ENCODE data around the gene JMJD6. TPM values are rescaled to one million over a fixed set of nuclear protein-coding genes. Genes with fewer than 3 reads are reported as not detected.

The JMJD6 gene
- total and polyA plus RNA-seq, 9 of the 15 experiments (the other 6 are each of a cell fraction or from before 2014, with no cell fraction given): 2.5 to 52.3 (median 36.3) TPM

GRCh38 chr17:76709077-76709950 lies 17.1 kb downstream of the JMJD6 start (continued):
- TF ChIP-seq ZNF639 (CRISPR knock-in tag; conservative IDR thresholded peaks at IDR 0.05 in 1 of 2, IDR thresholded peaks at IDR 0.05 in 1 of 2) (no peak), PTTG1 (tag; IDR thresholded peaks at IDR 0.05; ENCODE audit: low read depth) (no peak), PTRF (tag; IDR thresholded peaks at IDR 0.05) (no peak), IFI16 (CRISPR knock-in tag; IDR thresholded peaks at IDR 0.05) (no peak), ATF3 (IDR thresholded peaks at IDR 0.05) (peak; percentile 50; the same call in 1 of the 2 replicates), ATF3 (CRISPR knock-in tag; conservative IDR thresholded peaks at IDR 0.05) (no peak), RBFOX2 (IDR thresholded peaks at IDR 0.05; ENCODE audit: low read depth, low read length) (peak; percentile 46; the same call in 1 of the 2 replicates), SRF (CRISPR knock-in tag; IDR thresholded peaks at IDR 0.05) (peak in 1 of 2 experiments; percentile 69; a peak in 1 of 4 replicates), ZZZ3 (IDR thresholded peaks at IDR 0.05) (no peak), HDAC1 (IDR thresholded peaks at IDR 0.05) (peak in 1 of 2 experiments; percentile 47; a peak in 1 of 4 replicates), PBX2 (CRISPR knock-in tag; IDR thresholded peaks at IDR 0.05; ENCODE audit: low read depth) (no peak), PBX2 (tag; conservative IDR thresholded peaks at IDR 0.05; ENCODE audit: low read depth) (0 out of 2 replicates have a peak, but pooled peaks have one; percentile 6), FOXP1 (CRISPR knock-in tag; IDR thresholded peaks at IDR 0.05) (no peak), KAT7 (CRISPR knock-in tag; IDR thresholded peaks at IDR 0.05; ENCODE audit: borderline replicate concordance) (no peak), TFAP4 (CRISPR knock-in tag; IDR thresholded peaks at IDR 0.05; ENCODE audit: borderline replicate concordance) (peak; percentile 20; the same call in 1 of the 2 replicates), MEIS2 (IDR thresholded peaks at IDR 0.05; ENCODE audit: partially characterized antibody) (peak; percentile 59), SAP30 (IDR thresholded peaks at IDR 0.05; ENCODE audit: borderline replicate concordance, insufficient read depth, low read depth, low read length, poor library complexity, severe bottlenecking) (peak; percentile 68), MCM2 (IDR thresholded peaks at IDR 0.05; ENCODE audit: low read depth) (no peak)
